ENCODE measurements around the gene CHD1.

The CHD1 gene

DNA sequence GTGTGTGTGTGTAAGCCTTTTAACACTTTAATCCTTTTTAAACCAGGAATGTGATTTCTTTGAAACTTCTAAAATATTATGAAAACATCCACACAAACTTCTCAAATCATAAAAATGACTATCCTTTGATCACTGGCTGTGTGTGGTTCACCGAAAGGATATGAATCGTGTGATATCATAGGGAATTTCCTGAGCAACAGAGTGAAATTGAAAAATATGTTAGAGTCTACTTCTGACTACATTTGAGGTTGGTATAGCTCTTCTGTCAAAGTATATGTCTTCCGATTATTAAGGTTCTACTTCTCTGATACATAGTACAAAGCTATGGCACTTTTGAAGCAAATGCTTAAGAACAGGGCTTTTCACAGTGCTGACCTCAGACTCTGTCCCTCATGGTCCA, 115.1 kb downstream of the CHD1 start:
- no peak for DNase-seq (ENCODE audit: low read depth)

DNA sequence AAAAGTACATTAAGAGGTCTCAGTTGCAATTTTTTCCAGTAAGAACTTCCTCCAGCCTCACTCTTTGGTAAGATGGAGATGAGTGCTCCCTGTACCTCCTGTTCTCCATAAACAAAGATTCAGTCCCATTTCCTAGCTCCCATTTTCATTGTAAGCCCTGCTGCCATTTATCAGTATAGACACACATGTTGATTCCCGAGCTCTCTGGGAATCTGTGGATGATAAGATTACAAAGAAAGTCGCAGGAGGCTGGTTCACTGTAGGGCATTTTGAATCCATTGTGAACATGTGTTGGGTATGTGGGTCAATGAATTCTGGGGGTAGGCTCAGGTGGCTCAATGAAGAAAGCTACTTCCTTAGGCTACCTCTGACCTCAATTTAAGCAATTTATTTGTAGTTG, 118.6 kb downstream of the CHD1 start:
- DNase-seq (ENCODE audit: low read depth) = no peak

DNA sequence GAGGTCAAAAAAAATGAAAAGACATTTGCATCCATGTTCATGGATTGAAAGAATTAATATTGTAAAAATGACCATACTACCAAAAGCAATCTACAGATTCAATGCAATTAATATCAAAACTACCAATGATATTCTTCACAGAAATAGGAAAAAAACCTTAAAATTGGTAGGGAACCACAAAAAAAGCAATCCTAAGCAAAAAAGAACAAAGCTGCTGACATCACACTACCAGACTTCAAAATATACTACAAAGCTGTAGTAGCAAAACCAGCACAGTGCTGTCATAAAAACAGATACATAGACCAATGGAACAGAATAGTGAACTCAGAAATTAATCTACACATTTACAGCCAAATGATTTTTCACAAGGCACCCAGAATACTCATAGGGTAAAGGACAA, 121.0 kb downstream of the CHD1 start:
- DNase-seq (ENCODE audit: low read depth) = no peak

DNA sequence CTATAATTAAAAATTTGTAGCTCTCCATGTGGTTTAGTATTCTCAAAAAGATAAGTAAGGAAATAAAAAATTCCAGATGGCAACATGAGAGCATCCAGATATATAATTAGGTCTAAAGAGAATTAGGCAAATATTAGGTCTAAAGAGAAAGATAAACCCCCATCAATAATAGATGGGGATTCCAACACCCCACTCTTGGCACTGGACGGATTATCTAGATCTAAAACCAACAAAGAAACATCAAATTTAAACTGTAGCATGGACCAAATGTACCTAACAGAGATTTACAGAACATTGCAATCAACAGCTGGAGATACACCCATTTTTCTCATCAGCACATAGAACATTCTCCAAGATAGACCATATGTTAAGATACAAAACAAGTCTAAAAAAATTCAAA, 123.7 kb downstream of the CHD1 start:
- no peak for DNase-seq (ENCODE audit: low read depth)

DNA sequence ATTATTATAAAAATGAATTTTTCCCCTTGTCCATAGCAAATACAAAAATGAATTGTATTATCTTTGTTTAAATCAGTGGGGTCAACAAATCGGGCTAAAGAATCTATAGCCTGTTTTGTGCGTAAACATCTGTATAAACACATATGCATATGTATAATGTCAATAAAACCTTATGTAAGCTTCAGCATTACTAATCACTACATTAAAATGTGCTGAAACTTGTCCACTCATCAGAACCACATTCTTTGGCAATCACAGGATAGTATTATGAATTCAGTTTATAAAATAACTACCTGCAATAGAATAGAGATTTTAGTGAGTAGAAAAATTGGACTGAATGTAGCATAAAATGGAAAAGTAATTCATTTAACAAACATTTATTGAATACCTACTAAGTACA, 124.7 kb downstream of the CHD1 start:
- no peak for DNase-seq (ENCODE audit: low read depth)

Data from fibroblast of the conjunctiva (primary cell).